HG02852 (cell line): ENCODE data around the gene ZDHHC11B.
"Not testable (repeated sequence)": the region's sequence is repeated elsewhere in the genome, so short reads cannot be mapped to it uniquely, and the experiment has no call there.

Experiments used
- ATAC-seq: cut with Tn5 transposase; IDR thresholded peaks from one replicate; pipeline ENCODE4 v1.9.1; 2021; ENCODE audit warnings: mild to moderate bottlenecking, moderate library complexity; ENCODE audit not compliant: unreplicated experiment

ZDHHC11B gene

GRCh38 chr5:770585-770984 is 13.9 kb downstream of the ZDHHC11B start:
- ATAC-seq = not testable (repeated sequence)

GRCh38 chr5:769485-770145 is 14.9 kb downstream of the ZDHHC11B start:
- not testable (repeated sequence) for ATAC-seq

GRCh38 chr5:766666-767431 is 17.7 kb downstream of the ZDHHC11B start:
- no peak for ATAC-seq

- ATAC-seq = no peak
Observed at GRCh38 chr5:765948-766631, 18.4 kb downstream of the ZDHHC11B start.

- ATAC-seq = no peak
Observed at GRCh38 chr5:763998-764781, 20.3 kb downstream of the ZDHHC11B start.

- no peak for ATAC-seq
Observed at GRCh38 chr5:763397-763796, 21.1 kb downstream of the ZDHHC11B start.

GRCh38 chr5:762996-763395 is 21.5 kb downstream of the ZDHHC11B start:
- not testable (repeated sequence) for ATAC-seq

- ATAC-seq = no peak
Observed at GRCh38 chr5:761854-762710, 22.4 kb downstream of the ZDHHC11B start.

GRCh38 chr5:761059-761771 is 23.3 kb downstream of the ZDHHC11B start:
- ATAC-seq = no peak

- no peak for ATAC-seq
Observed at GRCh38 chr5:760363-761058, 24.0 kb downstream of the ZDHHC11B start.

GRCh38 chr5:759781-760362 is 24.7 kb downstream of the ZDHHC11B start:
- ATAC-seq = no peak

GRCh38 chr5:759111-759751 is 25.3 kb downstream of the ZDHHC11B start:
- no peak for ATAC-seq

GRCh38 chr5:758698-759053 is 25.9 kb downstream of the ZDHHC11B start:
- ATAC-seq = no peak

GRCh38 chr5:757931-758697 is 26.4 kb downstream of the ZDHHC11B start:
- no peak for ATAC-seq

- ATAC-seq = no peak
Observed at GRCh38 chr5:757346-757930, 27.1 kb downstream of the ZDHHC11B start.

GRCh38 chr5:756865-757345 is 27.6 kb downstream of the ZDHHC11B start:
- no peak for ATAC-seq

GRCh38 chr5:756171-756570 is 28.4 kb downstream of the ZDHHC11B start:
- no peak for ATAC-seq
